ELF-1 (cell line): Measurements from ENCODE around the gene KLK3.

Experiments
- DNase-seq: peaks from one replicate; pipeline ENCODE4 v3.0.0-alpha.2; 2016; ENCODE audit warnings: low read depth, low spot score

Gene KLK3

DNA sequence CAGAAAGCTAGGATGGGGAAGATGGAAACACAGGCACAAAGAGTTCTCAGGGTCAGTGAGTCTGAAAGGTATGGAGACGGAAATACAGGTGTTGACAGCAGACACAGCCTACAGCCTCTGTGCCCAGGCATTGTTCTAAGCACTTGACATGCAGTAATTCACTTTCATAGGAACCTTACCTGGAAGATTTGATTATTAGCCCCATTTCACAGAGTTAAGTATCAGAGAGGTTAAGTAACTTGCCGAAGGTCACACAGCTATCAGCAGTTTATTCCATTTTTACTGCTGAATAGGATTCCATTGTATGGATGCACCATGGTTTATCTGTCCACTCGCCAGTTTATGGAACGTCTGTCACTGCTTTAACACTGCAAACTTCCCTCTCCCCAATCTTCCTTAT lies 43.3 kb downstream of the KLK3 start:
- DNase-seq = no peak

DNA sequence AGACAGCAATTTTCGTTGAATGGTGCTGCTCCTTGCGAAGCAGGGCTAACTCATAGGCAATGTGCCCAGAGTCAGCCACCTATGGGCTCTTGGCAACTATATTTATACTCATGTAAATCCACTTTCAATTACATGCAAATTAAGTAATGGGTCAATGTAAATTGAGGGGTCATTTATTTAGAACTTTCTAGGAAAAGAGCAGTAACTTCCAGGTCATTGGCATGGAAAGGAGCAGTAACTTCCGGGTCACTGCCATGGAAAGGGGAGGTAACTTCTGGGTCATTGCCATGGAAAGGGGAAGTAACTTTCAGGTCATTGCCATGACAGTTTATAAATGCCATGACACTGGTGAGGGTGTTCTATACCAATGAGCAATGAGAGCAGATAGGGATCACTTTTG lies 44.9 kb downstream of the KLK3 start:
- DNase-seq = no peak

DNA sequence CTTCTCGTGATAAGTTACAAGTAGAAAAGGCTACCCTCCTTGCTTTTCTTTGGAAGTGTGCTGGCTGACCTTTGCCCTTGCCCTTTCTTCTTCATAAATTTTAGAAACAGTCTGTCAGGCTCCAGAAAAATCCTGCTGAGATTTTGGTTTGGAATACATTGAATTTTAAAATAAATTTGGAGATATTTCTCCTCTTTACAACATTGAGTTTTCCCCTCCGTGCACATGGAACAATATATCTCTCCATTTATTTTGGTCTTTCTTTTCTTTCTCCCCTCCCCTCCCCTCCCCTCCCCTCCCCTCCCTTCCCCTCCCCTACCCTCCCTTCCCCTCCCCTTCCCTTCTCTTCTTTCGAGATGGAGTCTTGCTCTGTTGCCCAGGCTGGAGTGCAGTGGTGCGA lies 47.9 kb downstream of the KLK3 start:
- no peak for DNase-seq

DNA sequence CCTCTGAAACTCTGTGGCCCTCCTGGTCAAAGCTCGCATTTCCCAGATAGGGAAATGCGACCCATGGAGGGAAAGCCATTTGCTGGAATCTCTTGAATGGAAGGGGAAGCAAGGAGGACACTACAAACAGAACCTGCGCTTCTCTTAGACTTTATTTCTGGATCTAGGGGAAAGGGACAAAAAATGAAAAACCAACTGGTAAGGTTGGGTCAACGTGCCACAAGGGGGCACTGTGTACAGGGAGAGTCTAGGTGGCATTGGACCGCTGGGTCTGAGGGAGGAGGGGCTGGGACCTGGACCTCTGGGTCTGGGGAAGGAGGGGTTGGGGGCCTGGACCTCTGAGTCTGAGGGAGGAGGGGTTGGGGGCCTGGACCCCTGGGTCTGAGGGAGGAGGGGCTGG lies 51.5 kb downstream of the KLK3 start:
- DNase-seq = peak; percentile 49

DNA sequence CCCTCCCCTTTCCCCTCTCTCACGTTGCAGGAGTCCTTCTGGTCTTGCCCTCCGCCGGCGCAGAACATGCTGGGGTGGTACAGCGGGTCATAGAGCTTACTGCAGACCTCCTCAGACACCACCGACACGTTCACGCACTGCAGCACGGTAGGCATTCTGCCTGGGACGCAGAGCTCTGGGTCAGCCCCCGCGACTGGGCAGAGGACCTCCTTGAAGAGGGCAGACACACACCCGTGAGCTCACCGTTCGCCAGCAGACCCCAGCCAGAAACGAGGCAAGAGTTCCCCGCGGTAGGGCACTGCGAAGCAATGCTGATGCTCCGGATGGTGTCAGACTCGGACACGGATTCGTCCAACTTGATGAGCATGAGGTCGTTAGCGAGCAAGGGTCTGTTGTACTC lies 53.6 kb downstream of the KLK3 start:
- DNase-seq = no peak

DNA sequence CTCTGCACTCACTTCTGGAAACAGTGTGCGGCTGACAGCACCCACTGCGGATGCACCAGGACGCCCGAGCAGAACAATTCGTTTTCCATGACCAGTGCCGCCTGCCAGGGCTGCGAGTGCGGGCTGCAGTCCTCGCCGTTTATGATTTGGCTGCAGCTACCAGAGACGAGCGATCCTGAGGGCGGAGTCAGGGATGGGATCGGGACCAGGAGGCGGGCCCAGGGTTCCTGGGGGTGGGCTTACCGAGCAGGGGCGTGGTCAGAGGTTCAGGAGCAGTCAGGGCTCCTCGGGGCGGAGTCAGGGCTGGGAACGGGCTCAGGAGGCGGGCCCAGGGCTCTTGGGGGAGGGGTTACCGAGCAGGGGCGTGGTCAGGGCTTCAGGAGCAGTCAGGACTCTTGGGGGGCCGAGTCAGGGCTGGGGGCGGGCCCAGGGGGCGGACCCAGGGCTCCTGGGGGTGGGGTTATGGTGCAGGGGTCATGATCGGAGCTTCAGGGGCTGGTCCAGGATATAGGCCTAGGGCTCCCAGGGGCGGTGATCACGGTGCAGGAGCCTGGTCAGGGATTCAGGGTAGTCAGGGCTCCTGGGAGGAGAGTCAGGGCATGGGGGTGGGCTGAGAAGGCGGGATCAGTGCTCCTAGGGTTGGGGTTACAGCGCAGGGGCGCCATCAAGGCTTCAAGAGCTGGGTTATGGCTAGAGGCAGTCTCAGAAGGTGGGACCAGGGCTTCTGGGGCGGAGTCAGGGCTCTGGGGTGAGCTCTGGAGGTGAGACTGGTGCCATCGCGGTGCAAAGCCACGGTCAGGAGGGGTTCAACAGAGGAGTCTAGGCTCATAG lies 54.7 kb downstream of the KLK3 start:
- DNase-seq = peak; percentile 97
